Left colon (tissue), 2 donors: ENCODE measurements around the gene DNAJC5G. TPM values are rescaled to one million over a fixed set of nuclear protein-coding genes. Genes with fewer than 3 reads are reported as not detected.

ENCODE experiments used
- ATAC-seq: fragments of 200-7000 bp; cut with Tn5 transposase; one replicate; pipeline ENCODE4 v1.9.1; 2020; ENCODE audit warnings: mild to moderate bottlenecking, moderate library complexity
- DNase-seq, 2 donors: peaks; one replicate each; pipeline ENCODE4 v3.0.0-alpha.2; 2020
- intact Hi-C, 2 donors: fragments of 100-400 bp; cut with DNase I in 1 of 2; cut with micrococcal nuclease in 1 of 2; formaldehyde crosslinking; loops; one replicate each; pipeline versions ENCODE4 v1.11.2 to v1.14.0; 2022; cut with DNase I, micrococcal nuclease
- total RNA-seq, 2 donors: library from RNA; stranded (reverse); fragmentation: NEBNext Ultra II Directional; extraction: Animal tissue kit (Norgen Biotek cat#: 25700); gene quantifications; one replicate each; pipeline ENCODE4 v1.2.1, GENCODE V29; 2021
- donor health status: DM: no; HTN: no; CAD: no.
- donor health status: DM: yes; HTN: yes; CAD: no.

Gene DNAJC5G
- total RNA-seq, 2 donors from 2014 or later = not detected

GRCh38 chr2:27322766-27323595 is 47.7 kb downstream of the DNAJC5G start, which contains the start of gene MPV17:
Gene MPV17 (minus strand): TSS chr2:27323097. CDS start chr2:27322517, 580 bp downstream.
- DNase-seq (peak; percentile 95 to 96), ATAC-seq (peak; percentile 96)
- intact Hi-C loops = no loop called here

DNA sequence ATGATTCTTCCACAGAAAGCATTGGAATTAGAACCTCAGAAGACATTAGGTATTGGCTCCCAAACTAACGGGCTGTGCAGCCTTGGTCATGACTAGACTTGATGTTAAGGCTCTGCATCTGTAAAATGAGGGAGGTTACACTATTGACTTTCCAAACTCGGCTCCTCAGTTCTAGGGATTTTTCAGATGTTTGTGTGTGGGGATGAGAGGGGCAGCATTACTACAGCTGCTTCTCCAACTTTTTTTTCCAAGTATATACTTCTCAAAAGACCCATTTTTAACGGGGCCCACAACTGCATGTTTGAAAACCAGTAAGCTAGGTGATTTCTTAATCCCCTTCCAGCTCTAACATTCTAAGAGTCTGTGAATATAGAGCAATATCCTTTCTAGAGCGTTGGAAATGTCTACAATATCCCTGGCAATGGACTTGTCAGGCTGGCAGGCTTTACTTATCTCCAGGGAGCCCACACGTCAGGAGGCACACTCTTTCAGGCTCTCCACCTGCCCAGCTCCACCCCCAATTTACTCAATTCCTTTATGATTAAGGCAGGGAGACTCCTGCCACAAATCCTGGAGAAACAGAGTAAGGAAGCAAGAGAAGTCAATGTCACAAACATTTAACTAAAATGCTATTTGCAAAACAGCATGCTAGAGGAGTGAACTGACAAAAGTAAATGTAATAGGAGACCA is 48.5 kb downstream of the DNAJC5G start:
- intact Hi-C loops = no loop called here
- peak; percentile 20 for ATAC-seq
- DNase-seq = no peak

- ATAC-seq = no peak
- intact Hi-C loops = no loop called here
- DNase-seq = no peak
Measured at GRCh38 chr2:27324720-27325119, 49.5 kb downstream of the DNAJC5G start.

Other genes with a start within 250 kb of the DNAJC5G start
- 10 to 100 TPM; 70.2 to 89.7 TPM for gene TMEM214, start 242.5 kb upstream of the DNAJC5G start, total RNA-seq
- gene AGBL5, start 223.8 kb upstream of the DNAJC5G start, total RNA-seq = 10 to 100 TPM; 14.7 to 16.1 TPM
- 100 to 1,000 TPM; 243 to 278 TPM for gene OST4, start 203.8 kb upstream of the DNAJC5G start, total RNA-seq
- gene EMILIN1, start 196.8 kb upstream of the DNAJC5G start, total RNA-seq = 10 to 100 TPM in 1 of 2 donors, 1 to 10 TPM in 1; 8.4 to 41.6 TPM
- gene KHK, start 188.7 kb upstream of the DNAJC5G start, total RNA-seq = 10 to 100 TPM in 1 of 2 donors, 1 to 10 TPM in 1; 8.8 to 13.4 TPM
- 1 to 10 TPM in 1 of 2 donors, under 1 TPM in 1; 0.53 to 3.8 TPM for gene CGREF1, start 156.3 kb upstream of the DNAJC5G start, total RNA-seq
- under 1 TPM in 1 of 2 donors, not detected in 1; 0.34 TPM for gene ABHD1, start 151.6 kb upstream of the DNAJC5G start, total RNA-seq
- 10 to 100 TPM; 40.8 to 44.7 TPM for gene PREB, start 140.8 kb upstream of the DNAJC5G start, total RNA-seq
- gene PRR30, start 136.0 kb upstream of the DNAJC5G start, total RNA-seq = not detected
- gene TCF23, start 126.4 kb upstream of the DNAJC5G start, total RNA-seq = not detected
- 10 to 100 TPM; 75.3 to 98.2 TPM for gene ATRAID, start 63.4 kb upstream of the DNAJC5G start, total RNA-seq
- 10 to 100 TPM; 20.6 to 30.5 TPM for gene SLC5A6, start 63.2 kb upstream of the DNAJC5G start, total RNA-seq
- gene CAD, start 58.1 kb upstream of the DNAJC5G start, total RNA-seq = 10 to 100 TPM; 13.9 to 23.7 TPM
- gene SLC30A3, start 12.4 kb upstream of the DNAJC5G start, total RNA-seq = not detected
- under 1 TPM in 1 of 2 donors, not detected in 1; 0.14 TPM for gene TRIM54, start 7.0 kb downstream of the DNAJC5G start, total RNA-seq
- under 1 TPM; 0.52 to 0.56 TPM for gene UCN, start 33.0 kb downstream of the DNAJC5G start, total RNA-seq
- 10 to 100 TPM; 26.6 to 32.4 TPM for gene MPV17, start 47.7 kb downstream of the DNAJC5G start, total RNA-seq
- gene GTF3C2, start 81.3 kb downstream of the DNAJC5G start, total RNA-seq = 10 to 100 TPM; 50.6 to 62.5 TPM
- gene EIF2B4, start 94.9 kb downstream of the DNAJC5G start, total RNA-seq = 10 to 100 TPM; 33.2 to 36.6 TPM
- 10 to 100 TPM; 85.2 to 85.5 TPM for gene SNX17, start 95.2 kb downstream of the DNAJC5G start, total RNA-seq
- 10 to 100 TPM; 24.9 to 27.4 TPM for gene ZNF513, start 105.3 kb downstream of the DNAJC5G start, total RNA-seq
- gene PPM1G, start 134.2 kb downstream of the DNAJC5G start, total RNA-seq = 10 to 100 TPM; 50.9 to 73.4 TPM
- gene NRBP1, start 153.2 kb downstream of the DNAJC5G start, total RNA-seq = 10 to 100 TPM; 72.2 to 85.8 TPM
- gene KRTCAP3, start 166.9 kb downstream of the DNAJC5G start, total RNA-seq = 100 to 1,000 TPM in 1 of 2 donors, 10 to 100 TPM in 1; 90.0 to 104 TPM
- 10 to 100 TPM; 80.2 to 82.5 TPM for gene IFT172, start 214.3 kb downstream of the DNAJC5G start, total RNA-seq
- gene FNDC4, start 219.8 kb downstream of the DNAJC5G start, total RNA-seq = 1 to 10 TPM in 1 of 2 donors, under 1 TPM in 1; 0.73 to 1.4 TPM
- not detected for gene GCKR, start 221.4 kb downstream of the DNAJC5G start, total RNA-seq